H1 (cell line): Measurements from ENCODE around the gene DDX1. TPM values are rescaled to one million over a fixed set of nuclear protein-coding genes. Genes with fewer than 3 reads are reported as not detected.

Experiments used
- CTCF ChIA-PET: fragments of 300-600 bp; sonication (Branson Sonifier 250); formaldehyde crosslinking; loops from one replicate; lab custom pipeline; 2021; ENCODE audit not compliant: partially characterized antibody; lab: Charles Lee
- POLR2A ChIA-PET: fragments of 300-600 bp; sonication (Branson Sonifier 250); formaldehyde crosslinking; loops from one replicate; lab custom pipeline; 2021; ENCODE audit warnings: inconsistent platforms; ENCODE audit not compliant: partially characterized antibody; lab: Charles Lee
- DNase-seq, 2 experiments: peaks; one replicate each; pipeline versions ENCODE4 v3.0.0 to v3.0.0-alpha.2; 2010 to 2022; ENCODE audit warnings: low spot score in 2 of 2, low read depth in 1 of 2, mixed read lengths in 1 of 2
- FAIRE-seq: peaks from 2 replicates; lab custom pipeline; 2011; peaks lifted over from hg19 to GRCh38; lab: Jason Lieb, UNC
- H2AFZ ChIP-seq: 2 replicates; pipeline ENCODE4 v1.8.1; 2012; ENCODE audit warnings: low read length, inconsistent platforms
- H2AK5ac ChIP-seq: 2 replicates; pipeline ENCODE4 v1.6.1; 2013; ENCODE audit warnings: low read depth, low read length
- H2BK120ac ChIP-seq: replicated peaks from 2 replicates; pipeline ENCODE3; 2013; ENCODE audit warnings: low read depth, low read length, inconsistent platforms
- H2BK12ac ChIP-seq: 2 replicates; pipeline ENCODE4 v1.6.1; 2013; ENCODE audit warnings: low read depth, low read length
- H2BK15ac ChIP-seq: 2 replicates; pipeline ENCODE4 v1.6.1; 2013; ENCODE audit warnings: low read length
- H2BK20ac ChIP-seq: 2 replicates; pipeline ENCODE4 v1.6.1; 2013; ENCODE audit warnings: low read length
- H2BK5ac ChIP-seq: 2 replicates; pipeline ENCODE4 v1.6.1; 2013; ENCODE audit warnings: low read depth, low read length
- H3K14ac ChIP-seq: 2 replicates; pipeline ENCODE4 v1.6.1; 2013; ENCODE audit warnings: inconsistent platforms; ENCODE audit not compliant: insufficient read length
- H3K18ac ChIP-seq: 2 replicates; pipeline ENCODE4 v1.6.1; 2013; ENCODE audit warnings: low read length; ENCODE audit errors: extremely low read depth
- H3K23ac ChIP-seq: 2 replicates; pipeline ENCODE4 v1.6.1; 2013; ENCODE audit warnings: inconsistent platforms; ENCODE audit not compliant: insufficient read length
- H3K23me2 ChIP-seq: 2 replicates; pipeline ENCODE4 v1.6.1; 2013; ENCODE audit warnings: low read depth, low read length
- H3K27ac ChIP-seq: 2 replicates; pipeline ENCODE4 v1.6.1; 2011; ENCODE audit warnings: low read depth, low read length, inconsistent platforms
- H3K27me3 ChIP-seq, 4 experiments: replicated peaks in 1 of 4; 1 replicate in 1 of 4; 2 replicates in 3 of 4; pipeline versions ENCODE4 v1.6.1 to v1.8.1; 2011 to 2013; ENCODE audit warnings: low read length in 3 of 4, mild to moderate bottlenecking in 3 of 4, inconsistent platforms in 2 of 4, mixed read lengths in 2 of 4, moderate library complexity in 1 of 4; ENCODE audit not compliant: control insufficient read depth in 3 of 4, insufficient read depth in 3 of 4; ENCODE audit errors: extremely low read depth in 1 of 4
- H3K36me3 ChIP-seq, 4 experiments: 2 replicates each; pipeline versions ENCODE4 v1.6.1 to v1.8.1; 2011 to 2013; ENCODE audit warnings: mild to moderate bottlenecking in 4 of 4, low read length in 3 of 4, moderate library complexity in 2 of 4, control low read depth in 1 of 4, inconsistent platforms in 1 of 4; ENCODE audit not compliant: insufficient read depth in 4 of 4, control insufficient read depth in 2 of 4
- H3K4ac ChIP-seq: replicated peaks from 2 replicates; pipeline ENCODE3; 2013; ENCODE audit warnings: low read length, low read depth, mixed read lengths, inconsistent platforms; ENCODE audit not compliant: insufficient read length
- H3K4me1 ChIP-seq, 4 experiments: replicated peaks in 1 of 4; 1 replicate in 1 of 4; 2 replicates in 3 of 4; pipeline versions ENCODE4 v1.6.1 to v1.8.1; 2011 to 2013; ENCODE audit warnings: low read length in 3 of 4, inconsistent platforms in 2 of 4, mixed read lengths in 1 of 4; ENCODE audit not compliant: insufficient read depth in 4 of 4, control insufficient read depth in 3 of 4
- H3K4me2 ChIP-seq, 2 experiments: 2 replicates each; pipeline versions ENCODE4 v1.6.1 to v1.8.1; 2011 to 2013; ENCODE audit warnings: low read depth in 2 of 2, low read length in 2 of 2, control low read depth in 1 of 2, inconsistent platforms in 1 of 2, mild to moderate bottlenecking in 1 of 2; ENCODE audit not compliant: insufficient read depth in 1 of 2
- H3K4me3 ChIP-seq, 4 experiments: fragments of 200-600, 300-600 bp in 1 of 4; sonication (generic), shearing (Covaris generic), sonication (Bioruptor Twin) in 1 of 4; 2 replicates each; pipeline versions ENCODE4 v1.5.1 to v1.8.1; 2011 to 2016; ENCODE audit warnings: low read length in 4 of 4, low read depth in 3 of 4, control low read depth in 2 of 4, inconsistent platforms in 2 of 4, mild to moderate bottlenecking in 2 of 4, mixed read lengths in 1 of 4, moderate library complexity in 1 of 4; ENCODE audit not compliant: insufficient read depth in 2 of 4; ENCODE audit errors: extremely low read depth in 1 of 4
- H3K56ac ChIP-seq: replicated peaks from 2 replicates; pipeline ENCODE3; 2013; ENCODE audit warnings: low read depth, mild to moderate bottlenecking, mixed read lengths, low read length, inconsistent platforms; ENCODE audit not compliant: insufficient read length
- H3K79me1 ChIP-seq: 2 replicates; pipeline ENCODE4 v1.6.1; 2013; ENCODE audit warnings: low read depth, low read length, control low read depth
- H3K79me2 ChIP-seq, 2 experiments: 2 replicates each; pipeline versions ENCODE4 v1.6.1 to v1.8.1; 2012 to 2013; ENCODE audit warnings: low read length in 2 of 2, mild to moderate bottlenecking in 2 of 2, inconsistent platforms in 1 of 2; ENCODE audit not compliant: insufficient read depth in 2 of 2, control insufficient read depth in 1 of 2
- H3K9ac ChIP-seq, 4 experiments: replicated peaks in 1 of 4; 1 replicate in 1 of 4; 2 replicates in 3 of 4; pipeline versions ENCODE4 v1.6.1 to v1.8.1; 2011 to 2013; ENCODE audit warnings: low read depth in 3 of 4, low read length in 3 of 4, control low read depth in 2 of 4, mild to moderate bottlenecking in 2 of 4, moderate library complexity in 2 of 4, inconsistent platforms in 1 of 4; ENCODE audit errors: extremely low read depth in 1 of 4
- H3K9me3 ChIP-seq, 2 experiments: 2 replicates each; pipeline versions ENCODE4 v1.6.1 to v1.8.1; 2012 to 2013; ENCODE audit warnings: mild to moderate bottlenecking in 2 of 2, moderate library complexity in 2 of 2, control low read depth in 1 of 2, inconsistent platforms in 1 of 2, low read depth in 1 of 2, low read length in 1 of 2, mixed read lengths in 1 of 2; ENCODE audit not compliant: insufficient read depth in 2 of 2
- H4K20me1 ChIP-seq, 2 experiments: replicated peaks in 1 of 2; 2 replicates each; pipeline versions ENCODE3 to v1.8.1; 2011 to 2013; ENCODE audit warnings: inconsistent platforms in 2 of 2, low read length in 2 of 2, mild to moderate bottlenecking in 1 of 2; ENCODE audit not compliant: insufficient read depth in 2 of 2, control insufficient read depth in 1 of 2
- H4K5ac ChIP-seq: 2 replicates; pipeline ENCODE4 v1.6.1; 2013; ENCODE audit warnings: low read length, low read depth, mixed read lengths, inconsistent platforms; ENCODE audit not compliant: insufficient read length
- H4K8ac ChIP-seq: 2 replicates; pipeline ENCODE4 v1.8.0; 2013; ENCODE audit warnings: mild to moderate bottlenecking, moderate library complexity, low read length, inconsistent platforms; ENCODE audit not compliant: insufficient read depth; ENCODE audit errors: extremely low read depth
- H4K91ac ChIP-seq: replicated peaks from 2 replicates; pipeline ENCODE3; 2013; ENCODE audit warnings: low read length, mixed read lengths, inconsistent platforms; ENCODE audit not compliant: insufficient read length
- ATF3 ChIP-seq: IDR thresholded peaks from 2 replicates; pipeline ENCODE4 v1.6.1; 2011; ENCODE audit warnings: low read depth, mild to moderate bottlenecking, low read length; ENCODE audit not compliant: insufficient read depth
- CEBPB ChIP-seq: IDR thresholded peaks from 2 replicates; pipeline ENCODE4 v1.6.1; 2012; ENCODE audit warnings: low read depth, low read length
- HDAC2 ChIP-seq, 2 experiments: fragments of 300-600 bp in 1 of 2; sonication (generic) in 1 of 2; IDR thresholded peaks; 2 replicates each; pipeline ENCODE4 v1.6.1; 2011 to 2012; ENCODE audit warnings: low read depth in 2 of 2, low read length in 2 of 2, mild to moderate bottlenecking in 2 of 2, moderate library complexity in 2 of 2, borderline replicate concordance in 1 of 2, inconsistent platforms in 1 of 2
- NANOG ChIP-seq: IDR thresholded peaks from 2 replicates; pipeline ENCODE4 v1.6.1; 2011; ENCODE audit warnings: low read length, low read depth, mild to moderate bottlenecking, inconsistent platforms; ENCODE audit not compliant: insufficient read depth, poor library complexity, severe bottlenecking
- POLR2A ChIP-seq, 2 experiments: IDR thresholded peaks; 1 replicate in 1 of 2; 2 replicates in 1 of 2; pipeline ENCODE4 v1.6.1; 2011; ENCODE audit warnings: low read depth in 2 of 2, low read length in 2 of 2, mild to moderate bottlenecking in 2 of 2; ENCODE audit errors: control extremely low read depth in 1 of 2
- POU5F1 ChIP-seq: IDR thresholded peaks from 2 replicates; pipeline ENCODE4 v1.6.1; 2011; ENCODE audit warnings: low read depth, mild to moderate bottlenecking, low read length, moderate library complexity
- RAD21 ChIP-seq, 2 experiments: IDR thresholded peaks in 1 of 2; conservative IDR thresholded peaks in 1 of 2; 2 replicates each; pipeline ENCODE4 v1.6.1; 2011; ENCODE audit warnings: low read depth in 2 of 2, low read length in 2 of 2, improper control_type of control experiment in 1 of 2, inconsistent platforms in 1 of 2, mild to moderate bottlenecking in 1 of 2, moderate library complexity in 1 of 2
- YY1 ChIP-seq: IDR thresholded peaks from 2 replicates; pipeline ENCODE4 v1.6.1; 2011; ENCODE audit warnings: low read depth, mild to moderate bottlenecking, low read length
- WGBS, 2 experiments: shearing (Covaris generic) in 1 of 2; methylation state at CpG; one replicate each; pipeline versions ENCODE4 v1.1.6 to v1.1.7; 2013 to 2015; ENCODE audit warnings: low lambda C conversion rate in 2 of 2, mixed read lengths in 2 of 2, inconsistent platforms in 1 of 2, low coverage in 1 of 2, missing lambda C conversion rate in 1 of 2; ENCODE audit not compliant: insufficient replicate concordance in 2 of 2, insufficient coverage in 1 of 2, insufficient read length in 1 of 2; ENCODE audit errors: extremely low coverage in 1 of 2, missing lambda C conversion rate in 1 of 2; 5-methylcytosine and 5-hydroxymethylcytosine counted together
- polyA plus RNA-seq, 7 experiments: library from polyadenylated mRNA; depleted of rRNA in 3 of 7; stranded (reverse) in 5 of 7; unstranded in 2 of 7; fragments of >200 nt in 5 of 7; fragments of 200-250 nt in 2 of 7; gene quantifications; 1 replicate in 5 of 7; 2 replicates in 1 of 7; 4 replicates in 1 of 7; pipeline versions ENCODE4 v1.2.1 to v1.2.3, GENCODE V29; 2011 to 2013; ENCODE audit warnings: missing spikeins in 2 of 7, mixed read lengths in 2 of 7
- total RNA-seq: library from RNA; stranded (reverse); fragmentation: NEBNext Ultra II Directional; extraction: Animal tissue kit (Norgen Biotek cat#: 25700); gene quantifications from 2 replicates; pipeline ENCODE4 v1.2.1, GENCODE V29; 2021

DDX1 gene
- total and polyA plus RNA-seq, 2 of the 8 experiments (the other 6 are each of a cell fraction or from before 2014, with no cell fraction given), result 51.1 to 161 TPM

- Histone ChIP-seq H4K8ac (no peak overlapping the region), H2BK15ac (no peak overlapping the region), H2AK5ac (no peak overlapping the region), H3K79me2 (no peaks in the 10 kb centered on the region), H3K23ac (no peak overlapping the region), H2BK120ac (no peak overlapping the region), H2AFZ (no peak overlapping the region), H3K4me3 (no peak overlapping the region), H3K23me2 (no peaks in the 10 kb centered on the region; the same call in 1 of the 2 replicates), H3K56ac (no peak overlapping the region), H3K18ac (no peak overlapping the region), H3K4me1 (no peaks in the 10 kb centered on the region), H2BK5ac (no peak overlapping the region), H3K27ac (no peak overlapping the region), H2BK12ac (no peak overlapping the region), H3K9me3 (no peaks in the 10 kb centered on the region), H3K36me3 (peaks cover 2 to 91% (median 45%) of the 10 kb centered on the region in 4 experiments), H2BK20ac (no peak overlapping the region), H3K79me1 (no peaks in the 10 kb centered on the region), H3K4me2 (no peak overlapping the region), H4K20me1 (no peaks in the 10 kb centered on the region), H3K14ac (no peak overlapping the region), H3K9ac (no peak overlapping the region), H4K5ac (no peak overlapping the region), H3K27me3 (no peaks in the 10 kb centered on the region), H3K4ac (no peak overlapping the region), H4K91ac (no peak overlapping the region)
- ChIA-PET POLR2A (no interaction called here), CTCF (interaction anchor here (0.6 kb wide), 1 partner anchor 10 kb away, joined by 3 read pairs; no protein-coding TSS in a partner anchor)
- FAIRE-seq, result no peak
- no peak for DNase-seq
- 81% methylated on average over 3 of the region's 3 CpGs; no CpG with 5 or more reads in 1 of the 2 experiments for WGBS, 2 experiments
- no peak for TF ChIP-seq POU5F1
- no peak for TF ChIP-seq NANOG
- TF ChIP-seq POLR2A (IDR thresholded peaks at IDR 0.05; ENCODE audit: control extremely low read depth in 1 of 2, low read depth in 2 of 2, low read length in 2 of 2), result no peak
- no peak for TF ChIP-seq RAD21 (IDR thresholded peaks at IDR 0.05 in 1 of 2, conservative IDR thresholded peaks at IDR 0.05 in 1 of 2; ENCODE audit: low read depth in 2 of 2, low read length in 2 of 2)
- no peak for TF ChIP-seq HDAC2 (IDR thresholded peaks at IDR 0.05; ENCODE audit: borderline replicate concordance in 1 of 2, low read depth in 2 of 2, low read length in 2 of 2)
- TF ChIP-seq YY1, result no peak
- no peak for TF ChIP-seq ATF3
- TF ChIP-seq CEBPB, result no peak
Observed at GRCh38 chr2:15625344-15626036, 33.8 kb downstream of the DDX1 start.
